Gastroesophageal sphincter (tissue), 4 donors: ENCODE results near the gene COX14. TPM values are rescaled to one million over a fixed set of nuclear protein-coding genes. Genes with fewer than 3 reads are reported as not detected.

Experiments used
- ATAC-seq: fragments of 150-250 bp; one replicate; pipeline ENCODE4 v1.9.1; 2016; ENCODE audit warnings: mild to moderate bottlenecking, moderate library complexity
- H3K27ac ChIP-seq, 4 donors: fragments of 200-600 bp; sonication (generic) in 3 of 4; 1 replicate in 3 of 4; 2 replicates in 1 of 4; pipeline ENCODE4 v1.5.1; 2016 to 2019
- H3K27me3 ChIP-seq: fragments of 200-600 bp; sonication (generic); one replicate; pipeline ENCODE4 v1.5.1; 2019
- H3K36me3 ChIP-seq, 2 donors: fragments of 200-600 bp; sonication (generic); one replicate each; pipeline ENCODE4 v1.5.1; 2019; ENCODE audit warnings: control low read depth in 1 of 2
- H3K4me1 ChIP-seq, 3 donors: fragments of 200-600 bp; sonication (generic); 1 replicate in 2 of 3; 2 replicates in 1 of 3; pipeline ENCODE4 v1.5.1; 2016 to 2019; ENCODE audit warnings: control low read depth in 2 of 3
- H3K4me3 ChIP-seq, 2 donors: fragments of 200-600 bp; sonication (generic); one replicate each; pipeline ENCODE4 v1.5.1; 2019; ENCODE audit warnings: mild to moderate bottlenecking in 1 of 2, moderate library complexity in 1 of 2
- H3K9me3 ChIP-seq, 3 donors: fragments of 200-600 bp; sonication (generic); one replicate each; pipeline ENCODE4 v1.5.1; 2017 to 2019; ENCODE audit warnings: control low read depth in 2 of 3
- EP300 ChIP-seq: sonication (generic); formaldehyde crosslinking; IDR thresholded peaks from one replicate; pipeline ENCODE4 v1.6.1; 2017; ENCODE audit warnings: antibody characterized with exemption, mild to moderate bottlenecking
- POLR2A ChIP-seq, 2 donors: fragments of 450-650 bp; IDR thresholded peaks; one replicate each; pipeline ENCODE4 v1.6.1; 2017; ENCODE audit warnings: antibody characterized with exemption in 2 of 2, mild to moderate bottlenecking in 2 of 2, moderate library complexity in 1 of 2
- POLR2AphosphoS5 ChIP-seq: sonication (generic); formaldehyde crosslinking; IDR thresholded peaks from one replicate; pipeline ENCODE4 v1.6.1; 2017; ENCODE audit warnings: antibody characterized with exemption
- WGBS, 2 donors: methylation state at CpG; one replicate each; pipeline ENCODE4 v1.1.5; 2018; ENCODE audit warnings: low coverage in 1 of 2; 5-methylcytosine and 5-hydroxymethylcytosine counted together
- total RNA-seq, 4 donors: library from RNA; depleted of rRNA; stranded (reverse); fragments of >200 nt; gene quantifications; one replicate each; pipeline ENCODE4 v1.1.0, GENCODE V29; 2016
- TF ChIP-seq, protein P1 (sequence below), 4 experiments: fragments of 200-600 bp in 2 of 4; fragments of 450-650 bp in 2 of 4; sonication (generic) in 1 of 4; IDR thresholded peaks; one replicate each; pipeline ENCODE4 v1.5.1; 2017 to 2019; ENCODE audit warnings: antibody characterized with exemption in 4 of 4, mild to moderate bottlenecking in 2 of 4, moderate library complexity in 2 of 4

Gene COX14
- 100 to 1,000 TPM in 1 of 4 donors, 10 to 100 TPM in 3; 66.1 to 111 (median 81.0) TPM for total RNA-seq

DNA sequence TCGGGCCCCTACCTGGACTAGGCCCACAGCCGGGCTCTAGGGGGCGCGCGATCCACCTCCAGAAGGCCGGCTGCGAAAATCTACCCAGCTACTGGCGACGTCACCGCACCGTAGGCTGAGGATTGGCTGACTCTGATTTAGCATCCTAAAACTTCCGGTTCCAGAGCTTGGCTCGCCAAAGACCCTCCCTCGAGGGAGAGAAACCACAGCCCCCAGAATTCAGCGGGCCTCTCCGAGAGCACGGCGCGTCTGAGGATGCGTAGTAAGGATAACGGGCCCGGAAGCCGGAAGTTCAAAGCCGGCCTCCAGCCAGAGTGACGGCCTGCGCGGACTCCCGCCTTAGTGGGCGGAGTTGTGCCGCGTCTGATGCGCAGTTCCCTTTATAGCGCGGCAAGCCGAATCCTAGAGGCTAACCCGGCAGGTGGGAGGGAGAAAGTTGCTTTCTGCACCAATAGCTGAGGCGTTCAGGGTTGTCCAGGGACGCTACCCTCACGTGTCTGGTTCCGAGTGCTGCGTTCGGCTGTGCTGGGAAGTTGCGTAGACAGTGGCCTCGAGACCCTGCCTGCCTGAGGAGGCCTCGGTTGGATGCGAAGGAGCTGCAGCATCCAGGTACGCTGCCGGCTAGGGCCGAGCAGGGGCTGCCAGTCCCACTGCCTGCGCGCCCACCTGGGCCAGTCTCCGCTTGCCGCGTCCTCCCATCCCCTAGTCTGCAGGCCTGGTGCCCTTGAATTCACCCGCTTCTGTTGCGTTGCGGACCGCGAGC, at the start of gene COX14:
TSS of gene COX14 (plus strand) at position 544 of the 763 bp plus-strand sequence. CDS start 7,808 bp downstream, outside the sequence.
- WGBS, 2 donors: 0% methylated on average over 6 of the region's 59 CpGs; no CpG with 5 or more reads in 1 of the 2 donors
- no peak for TF ChIP-seq EP300
- peak; percentile 98 for TF ChIP-seq POLR2A (IDR thresholded peaks at IDR 0.05)
- peak; percentile 100 for TF ChIP-seq POLR2AphosphoS5
- TF ChIP-seq, protein P1, sequence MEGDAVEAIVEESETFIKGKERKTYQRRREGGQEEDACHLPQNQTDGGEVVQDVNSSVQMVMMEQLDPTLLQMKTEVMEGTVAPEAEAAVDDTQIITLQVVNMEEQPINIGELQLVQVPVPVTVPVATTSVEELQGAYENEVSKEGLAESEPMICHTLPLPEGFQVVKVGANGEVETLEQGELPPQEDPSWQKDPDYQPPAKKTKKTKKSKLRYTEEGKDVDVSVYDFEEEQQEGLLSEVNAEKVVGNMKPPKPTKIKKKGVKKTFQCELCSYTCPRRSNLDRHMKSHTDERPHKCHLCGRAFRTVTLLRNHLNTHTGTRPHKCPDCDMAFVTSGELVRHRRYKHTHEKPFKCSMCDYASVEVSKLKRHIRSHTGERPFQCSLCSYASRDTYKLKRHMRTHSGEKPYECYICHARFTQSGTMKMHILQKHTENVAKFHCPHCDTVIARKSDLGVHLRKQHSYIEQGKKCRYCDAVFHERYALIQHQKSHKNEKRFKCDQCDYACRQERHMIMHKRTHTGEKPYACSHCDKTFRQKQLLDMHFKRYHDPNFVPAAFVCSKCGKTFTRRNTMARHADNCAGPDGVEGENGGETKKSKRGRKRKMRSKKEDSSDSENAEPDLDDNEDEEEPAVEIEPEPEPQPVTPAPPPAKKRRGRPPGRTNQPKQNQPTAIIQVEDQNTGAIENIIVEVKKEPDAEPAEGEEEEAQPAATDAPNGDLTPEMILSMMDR (IDR thresholded peaks at IDR 0.05): peak in 3 of 4 experiments; percentile 87 to 94 (median 91)
- peak within 1 kb of the TSS; percentile 73 to 75 for H3K4me3 ChIP-seq
- no peaks in the 10 kb centered on the region for H3K27me3 ChIP-seq
- peaks cover 0 to 68% (median 26%) of the 10 kb centered on the region in 3 donors for H3K4me1 ChIP-seq
- H3K9me3 ChIP-seq: no peaks in the 10 kb centered on the region
- peaks cover 0 to 23% of the 10 kb centered on the region in 2 donors for H3K36me3 ChIP-seq
- peak; percentile 95 for ATAC-seq
- H3K27ac ChIP-seq: peak within 1 kb of the TSS; percentile 93 to 100 (median 97)

DNA sequence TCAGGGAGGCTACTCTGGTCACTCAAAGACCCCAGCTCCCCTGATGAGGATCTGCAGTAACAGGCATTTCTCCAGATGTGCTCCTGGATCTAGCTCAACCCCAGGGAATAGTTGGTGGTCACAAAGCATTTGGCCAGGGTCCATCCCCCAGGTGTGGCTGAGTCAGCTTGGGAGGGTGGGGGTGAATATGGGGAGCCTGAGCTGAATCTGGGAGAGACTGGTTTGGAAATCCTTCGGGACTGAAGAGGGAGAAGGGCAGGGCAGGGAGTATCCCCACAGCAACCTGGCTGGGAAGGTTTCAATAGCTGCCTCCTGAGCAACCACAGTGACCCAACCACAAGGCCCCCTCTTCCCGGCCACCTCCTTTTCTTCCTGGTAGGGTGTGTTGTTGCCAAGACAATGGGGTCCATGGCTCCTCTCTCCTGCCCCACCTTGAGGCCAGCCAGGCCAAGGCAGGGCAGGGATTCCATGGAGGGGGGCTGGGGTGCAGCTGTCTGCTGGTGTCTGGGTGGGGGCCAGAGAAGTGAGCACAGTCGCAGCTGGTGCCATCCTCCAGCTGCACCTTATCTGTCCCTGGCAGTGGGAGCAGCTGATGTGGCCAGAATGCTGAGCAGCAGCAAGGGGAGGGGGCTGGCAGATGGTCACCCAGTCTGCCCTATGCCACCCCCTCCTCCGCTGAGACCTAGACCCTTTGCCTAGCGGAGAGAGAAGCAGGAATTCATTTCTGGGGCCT, 49.1 kb upstream of the COX14 start:
- H3K27ac ChIP-seq: no peak overlapping the region
- no peak overlapping the region for H3K4me3 ChIP-seq
- no CpG with 5 or more reads among the region's 5 CpGs for WGBS, 2 donors
- no peaks in the 10 kb centered on the region for H3K27me3 ChIP-seq
- H3K4me1 ChIP-seq: peaks cover 0 to 20% (median 0%) of the 10 kb centered on the region in 3 donors
- H3K36me3 ChIP-seq: no peaks in the 10 kb centered on the region
- H3K9me3 ChIP-seq: no peaks in the 10 kb centered on the region
- ATAC-seq: no peak
- TF ChIP-seq, protein P1 (IDR thresholded peaks at IDR 0.05): no peak
- no peak for TF ChIP-seq POLR2A (IDR thresholded peaks at IDR 0.05)
- TF ChIP-seq EP300: no peak
- TF ChIP-seq POLR2AphosphoS5: no peak

DNA sequence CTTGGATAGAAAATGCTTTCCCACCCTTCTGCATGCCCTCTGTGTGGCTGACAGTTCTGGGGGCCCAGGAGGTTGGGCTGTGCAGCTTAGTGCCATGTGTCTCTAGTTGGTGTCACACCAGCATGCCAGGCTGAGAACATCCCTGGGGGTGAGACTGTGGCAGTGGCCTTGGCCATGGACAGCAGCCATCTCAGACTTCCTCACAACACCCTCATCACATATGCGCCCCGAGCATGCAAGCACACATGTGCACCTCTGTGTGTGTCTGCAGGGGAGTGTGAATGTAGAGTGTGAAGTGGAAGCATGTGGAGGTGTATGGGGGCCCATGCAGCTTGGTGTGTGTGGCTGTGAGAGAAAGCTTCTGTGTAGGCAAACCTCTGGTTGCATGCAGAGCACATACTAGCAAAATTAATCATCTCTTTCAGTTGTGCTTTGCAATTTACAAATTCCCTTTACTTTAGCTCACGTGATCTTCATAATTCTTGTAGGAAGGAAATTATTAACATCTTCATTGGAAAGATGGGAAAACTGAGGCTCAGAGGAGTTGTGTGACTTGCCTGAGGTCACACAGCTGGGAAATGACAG, 46.2 kb upstream of the COX14 start:
- no peak for ATAC-seq
- H3K4me3 ChIP-seq: no peak overlapping the region
- no peak for TF ChIP-seq POLR2AphosphoS5
- TF ChIP-seq, protein P1 (IDR thresholded peaks at IDR 0.05): no peak
- WGBS, 2 donors: 67 to 73% methylated on average over 1 to 2 of the region's 3 CpGs
- no peaks in the 10 kb centered on the region for H3K36me3 ChIP-seq
- peaks cover 0 to 22% (median 0%) of the 10 kb centered on the region in 3 donors for H3K4me1 ChIP-seq
- peak overlapping the region in 2 of 4 donors; percentile 32 to 40 for H3K27ac ChIP-seq
- no peaks in the 10 kb centered on the region for H3K27me3 ChIP-seq
- no peaks in the 10 kb centered on the region for H3K9me3 ChIP-seq

DNA sequence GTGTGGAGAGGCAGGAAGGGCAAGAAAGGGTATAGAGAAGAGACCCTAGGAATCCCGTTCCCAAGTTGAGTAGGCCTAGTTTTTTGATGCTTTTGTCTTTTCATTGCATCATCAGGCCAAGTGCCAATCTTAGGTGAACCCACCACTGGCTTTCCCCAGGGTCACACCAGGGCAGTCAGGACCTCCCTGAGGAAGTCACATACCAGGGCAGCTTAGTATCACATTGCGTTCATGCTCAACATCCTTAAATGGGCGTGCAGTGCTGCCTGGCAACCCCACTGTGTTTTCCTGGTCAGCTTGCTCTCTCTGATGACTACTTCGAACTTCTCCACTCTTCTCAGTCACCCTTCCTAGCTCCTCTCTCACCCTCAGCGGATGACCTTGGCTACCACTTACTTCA, 45.6 kb upstream of the COX14 start:
- Histone ChIP-seq H3K36me3 (no peaks in the 10 kb centered on the region), H3K4me1 (peaks cover 0 to 24% (median 0%) of the 10 kb centered on the region in 3 donors), H3K9me3 (no peaks in the 10 kb centered on the region), H3K27ac (peak overlapping the region in 3 of 4 donors; percentile 32 to 45 (median 43)), H3K27me3 (no peaks in the 10 kb centered on the region), H3K4me3 (no peak overlapping the region)
- TF ChIP-seq POLR2AphosphoS5: no peak
- TF ChIP-seq, protein P1 (IDR thresholded peaks at IDR 0.05): no peak
- TF ChIP-seq POLR2A (IDR thresholded peaks at IDR 0.05): no peak
- TF ChIP-seq EP300: no peak
- ATAC-seq: peak; percentile 76
- WGBS, 2 donors: 27 to 39% methylated on average over 3 to 5 of the region's 5 CpGs
